Activated naive CD4-positive, alpha-beta T cell treated with anti-CD3 and anti-CD28 coated beads, Interleukin-2, amount 50 U/mL, for 72 hours (primary cell): ENCODE data around the gene VEPH1. TPM values are rescaled to one million over a fixed set of nuclear protein-coding genes. Genes with fewer than 3 reads are reported as not detected.

ENCODE experiments used
- ATAC-seq, 2 donors: fragments of 150-1000 bp; cut with Tn5 transposase; 2 replicates each; pipeline ENCODE4 v1.10.0; 2021; ENCODE audit warnings: mild to moderate bottlenecking in 2 of 2, moderate library complexity in 2 of 2
- DNase-seq, 2 donors: peaks; one replicate each; pipeline ENCODE4 v3.0.0; 2021 to 2022; ENCODE audit warnings: low spot score in 2 of 2
- H3K27ac Mint-ChIP-seq, 2 donors: one replicate each; pipeline ENCODE4 v1.8.0; 2022; ENCODE audit warnings: mild to moderate bottlenecking in 2 of 2, mixed read lengths in 2 of 2
- H3K36me3 Mint-ChIP-seq, 2 donors: one replicate each; pipeline ENCODE4 v1.8.0; 2022; ENCODE audit warnings: mixed read lengths in 2 of 2
- H3K9me3 Mint-ChIP-seq, 2 donors: one replicate each; pipeline ENCODE4 v1.8.0; 2022; ENCODE audit warnings: mixed read lengths in 2 of 2
- total RNA-seq, 2 donors: library from RNA; stranded (reverse); gene quantifications; one replicate each; pipeline ENCODE4 v1.2.3, GENCODE V29; 2022

Gene VEPH1
- total RNA-seq, 2 donors from 2014 or later = not detected

DNA sequence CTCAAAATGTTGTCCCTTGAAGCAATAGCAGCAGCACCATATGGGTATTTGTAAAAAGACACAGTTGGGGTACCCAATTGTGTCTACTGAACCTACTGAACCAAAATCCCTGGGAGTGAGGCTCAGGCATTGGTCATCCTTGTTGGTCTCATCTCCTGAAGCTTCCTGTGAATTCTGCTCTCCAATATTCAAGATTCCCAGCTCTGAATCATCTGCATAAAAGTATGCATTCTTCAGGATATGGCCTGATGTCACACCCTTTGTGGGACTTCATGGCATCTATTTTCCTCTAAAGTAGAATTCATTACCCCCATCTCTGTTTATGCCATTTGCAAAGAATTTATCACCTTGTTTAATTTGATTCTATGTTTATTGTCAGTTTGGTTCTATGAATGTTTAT is 79.9 kb downstream of the VEPH1 start:
- DNase-seq (no peak), ATAC-seq (no peak)
- Mint-ChIP-seq H3K36me3 (peaks cover 0 to 4% of the 10 kb centered on the region in 2 donors), H3K9me3 (peaks cover 8 to 15% of the 10 kb centered on the region in 2 donors), H3K27ac (no peak overlapping the region)

GRCh38 chr3:157420606-157421130 is 82.5 kb downstream of the VEPH1 start:
- Mint-ChIP-seq H3K36me3 (peaks cover 0 to 4% of the 10 kb centered on the region in 2 donors), H3K9me3 (peaks cover 4 to 15% of the 10 kb centered on the region in 2 donors), H3K27ac (no peak overlapping the region)
- ATAC-seq = no peak
- DNase-seq = no peak

DNA sequence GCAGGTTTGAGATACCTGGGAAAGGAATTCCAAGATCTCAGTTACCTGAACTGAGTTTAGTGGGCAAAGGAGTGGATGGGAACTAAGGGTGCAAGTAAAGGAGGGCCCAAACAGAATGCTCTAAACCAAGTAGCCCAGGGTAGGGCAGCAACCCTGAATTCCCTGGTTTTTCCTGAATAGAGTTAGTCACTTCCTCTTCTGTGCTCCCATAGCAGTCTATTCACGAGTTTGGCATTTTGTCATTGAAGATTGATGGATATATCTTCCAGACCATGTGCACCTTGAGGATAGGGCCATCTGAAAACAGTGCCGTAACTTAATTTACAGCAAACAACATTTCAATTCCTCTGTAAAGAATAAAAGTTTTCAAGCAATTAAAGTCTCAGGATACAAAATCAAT is 85.1 kb downstream of the VEPH1 start:
- Mint-ChIP-seq H3K9me3 (peaks cover 4 to 15% of the 10 kb centered on the region in 2 donors), H3K27ac (no peak overlapping the region), H3K36me3 (no peaks in the 10 kb centered on the region)
- ATAC-seq (no peak), DNase-seq (no peak)

DNA sequence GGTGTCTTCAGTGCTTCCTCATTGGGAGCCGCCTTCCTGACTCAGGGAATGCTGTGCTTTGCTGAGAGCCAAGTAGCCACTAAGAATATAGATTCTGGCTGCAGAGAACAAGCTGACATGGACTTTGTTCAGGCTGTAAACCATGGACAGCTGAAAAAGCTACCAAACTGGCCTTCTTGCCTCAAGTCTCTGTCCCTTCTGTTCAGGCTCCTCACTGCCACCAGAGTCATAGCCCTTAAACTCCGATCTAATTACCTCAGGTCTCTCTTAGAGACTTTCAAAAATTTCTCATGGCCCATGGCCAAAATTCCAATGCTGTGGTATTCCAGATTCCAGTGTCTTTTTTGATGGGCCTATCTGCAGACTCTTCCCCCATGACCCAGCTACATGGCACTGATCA is 86.0 kb downstream of the VEPH1 start:
- no peak for DNase-seq
- Mint-ChIP-seq H3K9me3 (peaks cover 0 to 11% of the 10 kb centered on the region in 2 donors), H3K27ac (no peak overlapping the region), H3K36me3 (no peaks in the 10 kb centered on the region)
- no peak for ATAC-seq

- ATAC-seq = no peak
- DNase-seq = no peak
- no peaks in the 10 kb centered on the region for H3K36me3 Mint-ChIP-seq
- peaks cover 0 to 11% of the 10 kb centered on the region in 2 donors for H3K9me3 Mint-ChIP-seq
- no peak overlapping the region for H3K27ac Mint-ChIP-seq
These were observed 86.7 kb downstream of the VEPH1 start for GRCh38 chr3:157416347-157417087.

GRCh38 chr3:157414861-157415260 is 88.4 kb downstream of the VEPH1 start:
- no peak for DNase-seq
- no peaks in the 10 kb centered on the region for H3K36me3 Mint-ChIP-seq
- no peak for ATAC-seq
- peaks cover 0 to 11% of the 10 kb centered on the region in 2 donors for H3K9me3 Mint-ChIP-seq
- H3K27ac Mint-ChIP-seq = no peak overlapping the region

DNA sequence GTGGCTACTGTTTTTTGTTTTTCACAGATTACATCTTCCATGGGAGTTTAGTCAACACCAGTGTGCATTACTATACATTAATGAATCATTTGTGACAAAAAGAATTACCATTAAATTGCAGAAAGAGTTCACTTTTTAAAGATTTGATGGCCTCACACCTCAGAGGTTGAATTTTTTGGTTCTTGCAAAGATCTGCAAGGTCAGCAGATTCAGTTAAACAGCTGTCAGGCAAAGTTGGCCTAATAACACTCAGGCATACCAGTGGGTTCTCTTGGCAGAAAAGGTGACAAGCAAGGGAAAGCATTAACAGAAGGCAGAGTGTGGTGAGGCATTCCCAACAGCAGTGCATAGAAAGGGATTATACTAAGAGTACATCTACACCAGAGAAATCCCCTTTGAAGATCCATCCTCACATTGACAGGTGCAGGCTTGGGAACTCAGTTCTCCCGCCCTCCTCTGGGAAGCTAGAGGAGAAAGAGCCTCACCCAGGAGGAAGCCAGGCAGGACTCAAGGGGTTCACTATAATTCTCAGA is 90.8 kb downstream of the VEPH1 start:
- DNase-seq (no peak), ATAC-seq (no peak)
- Mint-ChIP-seq H3K36me3 (no peaks in the 10 kb centered on the region), H3K27ac (no peak overlapping the region), H3K9me3 (peaks cover 0 to 3% of the 10 kb centered on the region in 2 donors)

- Mint-ChIP-seq H3K9me3 (no peaks in the 10 kb centered on the region), H3K36me3 (no peaks in the 10 kb centered on the region), H3K27ac (no peak overlapping the region)
- ATAC-seq (no peak), DNase-seq (no peak)
These were observed 92.3 kb downstream of the VEPH1 start for GRCh38 chr3:157410945-157411344.

GRCh38 chr3:157409516-157409915 is 93.7 kb downstream of the VEPH1 start:
- Mint-ChIP-seq H3K9me3 (no peaks in the 10 kb centered on the region), H3K36me3 (no peaks in the 10 kb centered on the region), H3K27ac (no peak overlapping the region)
- ATAC-seq = no peak
- no peak for DNase-seq

- no peak for DNase-seq
- no peaks in the 10 kb centered on the region for H3K9me3 Mint-ChIP-seq
- no peaks in the 10 kb centered on the region for H3K36me3 Mint-ChIP-seq
- no peak for ATAC-seq
- H3K27ac Mint-ChIP-seq = no peak overlapping the region
These were observed 94.6 kb downstream of the VEPH1 start for GRCh38 chr3:157408499-157409149.

DNA sequence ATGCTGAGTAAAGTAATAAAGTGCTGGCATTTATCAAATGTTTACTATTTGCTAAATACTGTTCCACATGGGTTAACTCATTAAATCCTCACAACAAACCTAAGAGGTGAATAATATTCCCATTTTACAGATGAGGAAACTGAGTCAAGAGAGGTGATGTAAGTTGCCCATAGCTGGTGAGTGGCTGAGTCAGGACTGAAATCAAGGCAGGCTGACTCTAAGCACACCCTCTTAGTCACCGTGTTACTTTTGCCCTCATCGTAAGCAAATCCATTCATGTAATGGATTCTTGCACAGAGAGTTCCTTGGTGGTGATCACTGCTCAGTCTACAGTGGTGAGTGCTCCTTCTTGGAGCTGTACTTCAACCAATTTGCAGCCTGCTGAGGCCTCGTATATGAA is 95.4 kb downstream of the VEPH1 start:
- H3K36me3 Mint-ChIP-seq = no peaks in the 10 kb centered on the region
- no peak for ATAC-seq
- H3K27ac Mint-ChIP-seq = no peak overlapping the region

GRCh38 chr3:157406394-157406793 is 96.8 kb downstream of the VEPH1 start:
- no peak for DNase-seq
- Mint-ChIP-seq H3K36me3 (no peaks in the 10 kb centered on the region), H3K9me3 (no peaks in the 10 kb centered on the region), H3K27ac (no peak overlapping the region)
- no peak for ATAC-seq

More for the DNA sequence above, 95.4 kb downstream of the VEPH1 start:
- no peak for DNase-seq
- no peaks in the 10 kb centered on the region for H3K9me3 Mint-ChIP-seq

DNA sequence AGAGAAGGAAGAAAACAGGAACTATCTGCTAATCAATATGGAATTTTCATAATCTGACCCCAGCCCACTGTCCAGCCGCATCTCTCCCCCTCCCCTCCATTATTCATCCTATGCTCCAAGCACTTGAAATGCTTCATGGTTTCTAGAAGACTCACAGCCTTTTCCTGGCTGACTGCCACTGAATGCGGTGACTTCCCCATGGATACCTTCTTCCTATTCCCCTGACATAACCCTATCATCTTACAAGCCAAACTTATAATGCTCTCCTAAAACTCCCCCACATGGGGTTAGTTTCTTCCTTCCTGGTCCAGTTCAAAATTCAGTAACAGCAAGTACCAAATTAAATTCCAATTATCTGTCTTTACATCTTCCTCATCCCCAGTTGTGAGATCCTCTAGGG is 97.8 kb downstream of the VEPH1 start:
- no peaks in the 10 kb centered on the region for H3K36me3 Mint-ChIP-seq
- H3K27ac Mint-ChIP-seq = no peak overlapping the region
- H3K9me3 Mint-ChIP-seq = no peaks in the 10 kb centered on the region
- ATAC-seq (no peak), DNase-seq (no peak)

- ATAC-seq (no peak), DNase-seq (no peak)
- no peaks in the 10 kb centered on the region for H3K36me3 Mint-ChIP-seq
- H3K9me3 Mint-ChIP-seq = no peaks in the 10 kb centered on the region
- no peak overlapping the region for H3K27ac Mint-ChIP-seq
These were observed 98.8 kb downstream of the VEPH1 start for GRCh38 chr3:157404381-157404780.

DNA sequence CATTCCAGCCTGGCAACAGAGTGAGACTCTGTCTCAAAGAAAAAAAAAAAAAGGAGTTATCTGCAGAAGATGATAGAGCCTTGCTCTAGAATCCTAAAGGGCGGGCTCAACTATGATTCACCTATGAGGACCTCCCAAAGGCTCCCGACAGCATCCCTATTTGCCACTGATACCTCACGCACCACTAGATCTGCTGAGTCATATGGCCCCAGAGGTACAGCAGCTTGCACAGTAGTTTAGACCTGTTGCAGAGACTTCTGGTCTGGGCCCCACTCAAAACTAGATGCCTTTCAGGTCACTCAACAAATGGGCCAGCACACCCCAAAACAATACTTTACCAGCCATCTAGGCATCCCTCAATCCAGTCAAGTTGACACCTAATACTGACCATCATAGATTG is 104.6 kb downstream of the VEPH1 start:
- ATAC-seq = no peak
- no peak for DNase-seq
- H3K36me3 Mint-ChIP-seq = no peaks in the 10 kb centered on the region
- no peaks in the 10 kb centered on the region for H3K9me3 Mint-ChIP-seq
- H3K27ac Mint-ChIP-seq = no peak overlapping the region

DNA sequence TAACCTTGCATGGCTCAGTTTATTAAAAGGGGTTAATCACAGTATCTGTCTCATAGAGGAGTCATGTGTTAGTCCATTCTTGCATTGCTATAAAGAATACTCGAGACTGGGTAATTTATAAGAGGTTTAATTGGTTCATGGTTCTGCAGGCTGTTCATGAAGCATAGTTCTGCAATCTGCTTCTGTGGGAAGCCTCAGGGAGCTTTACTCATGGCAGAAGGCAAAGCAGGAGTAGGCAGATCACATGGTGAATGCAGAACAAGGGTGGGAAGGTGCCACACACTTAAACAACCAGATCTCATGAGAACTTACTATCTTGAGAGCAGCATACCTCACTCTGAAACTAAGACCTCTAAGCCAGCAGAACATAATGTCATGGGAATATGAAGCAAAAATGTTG is 108.8 kb downstream of the VEPH1 start:
- DNase-seq = no peak
- ATAC-seq = no peak
- no peak overlapping the region for H3K27ac Mint-ChIP-seq
- no peaks in the 10 kb centered on the region for H3K9me3 Mint-ChIP-seq
- no peaks in the 10 kb centered on the region for H3K36me3 Mint-ChIP-seq

DNA sequence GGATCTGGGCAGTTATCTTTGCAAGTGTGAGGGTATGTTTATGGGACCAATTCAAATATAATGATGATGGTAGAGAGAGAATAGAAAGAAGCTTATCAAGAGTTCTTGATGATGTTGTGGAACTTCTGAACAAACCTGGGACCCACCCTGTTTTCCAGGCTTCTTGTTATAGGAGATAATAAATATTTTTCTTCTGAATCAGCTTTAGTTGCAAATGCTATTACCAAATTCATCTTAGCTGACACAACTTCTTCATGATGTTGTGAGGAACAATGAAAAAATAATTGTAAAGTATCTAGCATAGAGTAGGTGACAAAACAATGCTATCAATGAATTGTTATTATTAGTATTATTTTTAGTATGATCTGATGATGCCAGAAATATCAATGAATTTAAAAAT is 110.1 kb downstream of the VEPH1 start:
- H3K9me3 Mint-ChIP-seq = no peaks in the 10 kb centered on the region
- no peak overlapping the region for H3K27ac Mint-ChIP-seq
- DNase-seq = no peak
- H3K36me3 Mint-ChIP-seq = no peaks in the 10 kb centered on the region
- no peak for ATAC-seq

- Mint-ChIP-seq H3K9me3 (no peaks in the 10 kb centered on the region), H3K27ac (no peak overlapping the region), H3K36me3 (no peaks in the 10 kb centered on the region)
- no peak for ATAC-seq
- no peak for DNase-seq
These were observed 111.1 kb downstream of the VEPH1 start for GRCh38 chr3:157392104-157392503.
